Measurements from ENCODE around the gene TMC4.

TMC4 gene

DNA sequence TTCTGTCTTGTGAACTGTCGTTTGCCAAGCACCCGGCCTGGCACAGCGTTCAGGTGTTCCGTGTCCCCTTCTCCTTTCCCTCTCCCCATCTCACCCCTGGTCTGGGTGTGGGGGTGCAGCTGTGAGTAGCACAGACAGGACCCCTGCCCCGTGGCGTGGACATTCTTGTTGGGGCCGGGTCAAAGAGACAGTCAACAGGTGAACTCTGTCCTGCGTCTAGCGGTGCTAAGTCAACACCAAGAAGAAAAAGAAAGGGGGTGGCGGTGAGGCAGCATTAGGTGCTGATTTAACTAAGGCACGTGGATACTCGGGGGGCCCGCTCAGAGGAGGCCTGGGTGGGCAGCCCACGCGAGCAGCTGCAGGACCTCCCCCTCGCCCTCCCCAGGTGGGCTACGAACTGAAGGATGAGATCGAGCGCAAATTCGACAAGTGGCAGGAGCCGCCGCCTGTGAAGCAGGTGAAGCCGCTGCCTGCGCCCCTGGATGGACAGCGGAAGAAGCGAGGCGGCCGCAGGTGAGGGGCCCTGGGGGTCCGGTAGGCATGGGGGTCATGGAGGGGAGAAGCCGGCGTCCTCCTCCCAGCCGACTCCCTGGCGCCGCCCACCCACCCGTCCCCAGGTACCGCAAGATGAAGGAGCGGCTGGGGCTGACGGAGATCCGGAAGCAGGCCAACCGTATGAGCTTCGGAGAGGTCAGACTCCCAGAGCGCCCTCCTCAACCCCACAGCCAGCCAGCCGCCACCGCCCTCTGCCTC is 45.1 kb downstream of the TMC4 start:
- Histone ChIP-seq H3K36me3 (ENCODE audit: insufficient read depth) (no peaks in the 10 kb centered on the region), H2AFZ (ENCODE audit: low read depth) (no peak overlapping the region), H3K9ac (no peak overlapping the region), H3K4me2 (no peak overlapping the region), H3K27me3 (ENCODE audit: insufficient read depth, low read depth) (no peaks in the 10 kb centered on the region), H3K4me3 (IDR thresholded peaks at IDR 0.05; ENCODE audit: insufficient read depth, low read depth, low read length) (no peak overlapping the region), H3K27ac (no peak overlapping the region), H3K4me1 (ENCODE audit: low read depth, poor library complexity, severe bottlenecking) (no peaks in the 10 kb centered on the region), H3K79me2 (ENCODE audit: insufficient read depth, low read depth) (no peaks in the 10 kb centered on the region), H4K20me1 (ENCODE audit: insufficient read depth) (no peaks in the 10 kb centered on the region)
- TF ChIP-seq CTCF (conservative IDR thresholded peaks at IDR 0.05; ENCODE audit: low read depth, low read length): no peak

DNA sequence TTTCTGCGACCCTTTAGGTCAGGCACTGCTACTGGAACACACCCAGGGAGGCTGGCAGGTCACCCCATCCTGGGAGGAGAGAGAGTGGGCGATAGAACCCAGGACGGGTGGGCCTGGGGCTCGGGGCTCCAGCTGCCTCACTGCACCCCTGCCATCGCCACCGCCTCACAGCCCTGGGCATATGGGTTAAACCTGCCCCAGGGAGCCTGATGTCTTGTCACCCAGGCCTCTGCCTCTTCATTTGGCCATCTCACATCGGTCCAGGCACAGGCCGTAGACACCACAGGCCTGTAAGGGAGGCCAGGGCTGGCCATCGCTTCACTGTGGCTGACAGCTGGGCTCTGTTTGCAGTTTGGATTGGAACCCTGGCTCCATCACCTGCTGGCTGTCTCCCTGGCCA is 47.2 kb downstream of the TMC4 start:
- no peak overlapping the region for H3K4me2 ChIP-seq
- no peak overlapping the region for H3K27ac ChIP-seq
- H3K4me3 ChIP-seq (IDR thresholded peaks at IDR 0.05; ENCODE audit: insufficient read depth, low read depth, low read length): no peak overlapping the region
- no peak for TF ChIP-seq CTCF (conservative IDR thresholded peaks at IDR 0.05; ENCODE audit: low read depth, low read length)
- no peaks in the 10 kb centered on the region for H3K4me1 ChIP-seq (ENCODE audit: low read depth, poor library complexity, severe bottlenecking)
- no peaks in the 10 kb centered on the region for H3K27me3 ChIP-seq (ENCODE audit: insufficient read depth, low read depth)
- H3K9ac ChIP-seq: no peak overlapping the region
- H3K36me3 ChIP-seq (ENCODE audit: insufficient read depth): no peaks in the 10 kb centered on the region; the same call in 1 of the 2 replicates
- no peaks in the 10 kb centered on the region for H3K79me2 ChIP-seq (ENCODE audit: insufficient read depth, low read depth)
- no peaks in the 10 kb centered on the region for H4K20me1 ChIP-seq (ENCODE audit: insufficient read depth)
- no peak overlapping the region for H2AFZ ChIP-seq (ENCODE audit: low read depth)

DNA sequence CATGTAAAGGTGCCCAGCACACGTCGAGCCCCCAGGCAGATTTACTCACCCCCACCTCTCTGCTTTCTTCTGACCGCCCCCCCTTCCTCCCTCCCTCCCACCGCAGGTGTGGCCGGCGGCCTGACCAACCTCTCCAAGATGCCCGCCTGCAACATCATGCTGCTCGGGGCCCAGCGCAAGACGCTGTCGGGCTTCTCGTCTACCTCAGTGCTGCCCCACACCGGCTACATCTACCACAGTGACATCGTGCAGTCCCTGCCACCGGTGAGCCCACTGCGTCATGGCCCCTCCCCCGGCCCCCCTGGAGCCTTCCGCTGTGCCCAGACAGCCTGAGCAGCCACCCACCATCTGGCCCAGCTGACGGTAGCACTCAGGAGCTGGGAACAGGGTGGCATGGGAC is 48.6 kb downstream of the TMC4 start:
- TF ChIP-seq CTCF (conservative IDR thresholded peaks at IDR 0.05; ENCODE audit: low read depth, low read length): no peak
- H3K4me3 ChIP-seq (IDR thresholded peaks at IDR 0.05; ENCODE audit: insufficient read depth, low read depth, low read length): no peak overlapping the region
- no peak overlapping the region for H3K9ac ChIP-seq
- H3K27me3 ChIP-seq (ENCODE audit: insufficient read depth, low read depth): no peaks in the 10 kb centered on the region
- no peaks in the 10 kb centered on the region for H3K4me1 ChIP-seq (ENCODE audit: low read depth, poor library complexity, severe bottlenecking)
- no peaks in the 10 kb centered on the region for H3K79me2 ChIP-seq (ENCODE audit: insufficient read depth, low read depth)
- no peak overlapping the region for H3K4me2 ChIP-seq
- no peaks in the 10 kb centered on the region for H4K20me1 ChIP-seq (ENCODE audit: insufficient read depth)
- no peak overlapping the region for H3K27ac ChIP-seq
- no peak overlapping the region for H2AFZ ChIP-seq (ENCODE audit: low read depth)
- no peaks in the 10 kb centered on the region; the same call in 1 of the 2 replicates for H3K36me3 ChIP-seq (ENCODE audit: insufficient read depth)

- H3K4me1 ChIP-seq (ENCODE audit: low read depth, poor library complexity, severe bottlenecking): no peaks in the 10 kb centered on the region
- no peaks in the 10 kb centered on the region for H3K79me2 ChIP-seq (ENCODE audit: insufficient read depth, low read depth)
- H3K36me3 ChIP-seq (ENCODE audit: insufficient read depth): no peaks in the 10 kb centered on the region; the same call in 1 of the 2 replicates
- no peaks in the 10 kb centered on the region for H4K20me1 ChIP-seq (ENCODE audit: insufficient read depth)
- H3K4me3 ChIP-seq (IDR thresholded peaks at IDR 0.05; ENCODE audit: insufficient read depth, low read depth, low read length): no peak overlapping the region
- no peak overlapping the region for H3K9ac ChIP-seq
- H3K27ac ChIP-seq: no peak overlapping the region
- no peak overlapping the region for H3K4me2 ChIP-seq
- H3K27me3 ChIP-seq (ENCODE audit: insufficient read depth, low read depth): no peaks in the 10 kb centered on the region
- no peak for TF ChIP-seq CTCF (conservative IDR thresholded peaks at IDR 0.05; ENCODE audit: low read depth, low read length)
- no peak overlapping the region for H2AFZ ChIP-seq (ENCODE audit: low read depth)
Observed at GRCh38 chr19:54123682-54124081, 49.3 kb downstream of the TMC4 start.
